ENCODE measurements around the gene NFIC. TPM values are rescaled to one million over a fixed set of nuclear protein-coding genes. Genes with fewer than 3 reads are reported as not detected.

The NFIC gene
- total RNA-seq, 4 donors from 2014 or later = 55.7 to 84.5 (median 65.5) TPM

DNA sequence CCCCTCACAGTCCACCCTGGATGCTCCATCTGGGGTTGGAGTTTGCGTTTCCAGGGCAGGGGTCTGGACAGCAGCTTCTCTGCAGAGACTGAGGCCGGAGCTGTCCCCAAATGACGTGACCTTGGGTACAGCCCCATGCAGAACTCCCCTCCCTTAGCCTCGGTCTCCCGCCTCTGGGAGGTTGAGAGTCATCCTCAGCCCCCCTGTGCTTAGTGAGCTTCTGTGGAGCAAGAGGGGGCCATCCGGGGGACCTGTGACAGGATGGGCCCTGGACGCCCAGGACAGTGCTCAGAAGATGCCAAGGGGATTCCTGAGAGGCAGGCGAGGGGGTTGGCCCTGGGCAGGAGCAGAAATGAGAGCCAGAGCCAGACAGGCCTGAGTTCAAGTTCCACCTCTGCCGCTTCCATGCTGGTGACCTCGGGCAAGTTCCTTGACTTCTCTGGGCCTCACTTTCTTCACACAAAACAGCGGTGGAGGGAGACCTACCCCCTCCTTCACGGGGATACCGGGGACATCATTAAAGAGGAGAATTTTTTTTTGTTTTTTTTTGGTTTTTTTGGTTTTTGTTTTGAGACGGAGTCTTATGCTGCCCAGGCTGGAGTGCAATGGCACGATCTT, 93.7 kb downstream of the NFIC start:
- ATAC-seq (ENCODE audit: low FRiP score) (no peak), DNase-seq (ENCODE audit: low spot score) (no peak)
- no peak for TF ChIP-seq CTCF (IDR thresholded peaks at IDR 0.05)

DNA sequence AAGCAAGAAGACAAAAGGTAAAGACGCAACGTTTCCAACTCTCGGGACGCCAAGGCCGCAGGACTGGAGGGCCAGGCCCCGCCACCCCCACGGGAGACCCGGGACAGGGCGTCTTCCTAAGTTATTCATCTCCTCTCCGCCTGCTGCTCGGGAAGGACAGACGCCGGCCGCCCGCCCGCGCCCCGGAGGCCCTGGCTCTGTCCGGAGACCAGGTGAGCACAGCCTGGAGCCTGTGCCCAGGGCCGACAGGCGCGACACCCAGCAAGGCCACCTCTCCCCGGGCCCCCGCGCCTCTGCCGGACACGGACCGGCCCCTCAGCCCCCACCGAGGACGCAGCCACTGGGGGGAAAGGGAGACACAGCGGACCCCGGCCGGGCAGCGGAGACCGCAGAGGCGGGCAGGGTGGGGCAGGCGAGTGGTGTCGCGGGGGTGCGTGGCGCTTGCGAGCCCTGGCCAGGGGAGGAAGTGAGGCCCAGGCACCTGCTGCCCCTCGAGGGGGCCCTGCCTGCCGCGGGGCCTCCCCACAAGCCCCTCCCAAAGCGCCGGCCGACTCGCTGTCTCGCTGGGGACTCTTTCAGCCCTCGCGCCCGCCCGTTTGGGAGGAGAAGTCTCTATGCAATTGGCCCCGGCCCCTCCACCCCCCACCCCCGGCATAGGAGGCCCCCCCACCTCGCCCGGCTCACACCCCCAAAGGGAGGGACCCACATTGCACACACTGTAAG, 96.8 kb downstream of the NFIC start:
- ATAC-seq (ENCODE audit: low FRiP score) = no peak
- DNase-seq (ENCODE audit: low spot score) = no peak
- TF ChIP-seq CTCF (IDR thresholded peaks at IDR 0.05) = no peak

- no peak for TF ChIP-seq CTCF (IDR thresholded peaks at IDR 0.05)
- DNase-seq (ENCODE audit: low spot score) = no peak
- ATAC-seq (ENCODE audit: low FRiP score) = no peak
Observed at GRCh38 chr19:3463714-3464586, 97.6 kb downstream of the NFIC start.

- no peak for TF ChIP-seq CTCF (IDR thresholded peaks at IDR 0.05)
- DNase-seq (ENCODE audit: low spot score) (no peak), ATAC-seq (ENCODE audit: low FRiP score) (no peak)
Observed at GRCh38 chr19:3464587-3465235, 98.3 kb downstream of the NFIC start.

GRCh38 chr19:3465552-3465951, 99.2 kb downstream of the NFIC start:
- TF ChIP-seq CTCF (IDR thresholded peaks at IDR 0.05) = no peak
- DNase-seq (ENCODE audit: low spot score) (no peak), ATAC-seq (ENCODE audit: low FRiP score) (no peak)

GRCh38 chr19:3466635-3467034, 100.3 kb downstream of the NFIC start:
- no peak for TF ChIP-seq CTCF (IDR thresholded peaks at IDR 0.05)
- DNase-seq (ENCODE audit: low spot score) = no peak
- ATAC-seq (ENCODE audit: low FRiP score) = no peak
